Astrocyte (in vitro differentiated cells and primary cell): ENCODE results near the gene MPST. TPM values are rescaled to one million over a fixed set of nuclear protein-coding genes. Genes with fewer than 3 reads are reported as not detected.

Experiments
- DNase-seq: peaks from one replicate; pipeline ENCODE4 v3.0.0-alpha.2; 2010; ENCODE audit warnings: low read depth
- FAIRE-seq: peaks from 2 replicates; lab custom pipeline; 2011; peaks lifted over from hg19 to GRCh38; lab: Jason Lieb, UNC
- H2AFZ ChIP-seq: 2 replicates; pipeline ENCODE4 v1.6.0; 2012; ENCODE audit warnings: low read depth, low read length, inconsistent platforms
- H3K27ac ChIP-seq: 2 replicates; pipeline ENCODE4 v1.5.1; 2011; ENCODE audit warnings: low read depth, low read length, inconsistent platforms
- H3K27me3 ChIP-seq: 2 replicates; pipeline ENCODE4 v1.6.0; 2011; ENCODE audit warnings: low read length, inconsistent platforms; ENCODE audit not compliant: insufficient read depth
- H3K36me3 ChIP-seq: 2 replicates; pipeline ENCODE4 v1.5.1; 2011; ENCODE audit warnings: low read length, inconsistent platforms; ENCODE audit not compliant: insufficient read depth
- H3K4me1 ChIP-seq: 2 replicates; pipeline ENCODE4 v1.5.1; 2011; ENCODE audit warnings: low read length, inconsistent platforms; ENCODE audit not compliant: insufficient read depth
- H3K4me2 ChIP-seq: 2 replicates; pipeline ENCODE4 v1.6.0; 2012; ENCODE audit warnings: low read length, inconsistent platforms
- H3K4me3 ChIP-seq: 2 replicates; pipeline ENCODE4 v1.5.1; 2011; ENCODE audit warnings: low read depth, mild to moderate bottlenecking, low read length, inconsistent platforms; ENCODE audit not compliant: insufficient read depth
- H3K79me2 ChIP-seq: 2 replicates; pipeline ENCODE4 v1.6.0; 2012; ENCODE audit warnings: mild to moderate bottlenecking, low read length, inconsistent platforms; ENCODE audit not compliant: insufficient read depth
- H3K9ac ChIP-seq: 2 replicates; pipeline ENCODE4 v1.6.0; 2012; ENCODE audit warnings: mild to moderate bottlenecking, low read length, inconsistent platforms
- H3K9me3 ChIP-seq: 2 replicates; pipeline ENCODE4 v1.5.1; 2012; ENCODE audit warnings: low read depth, mild to moderate bottlenecking, low read length, inconsistent platforms; ENCODE audit not compliant: insufficient read depth
- H4K20me1 ChIP-seq: 2 replicates; pipeline ENCODE4 v1.6.0; 2012; ENCODE audit warnings: low read length, inconsistent platforms; ENCODE audit not compliant: insufficient read depth
- H3K27ac Mint-ChIP-seq: one replicate; pipeline ENCODE4 v1.8.0; 2021; ENCODE audit warnings: mild to moderate bottlenecking, mixed read lengths; ENCODE audit not compliant: unreplicated experiment
- H3K27me3 Mint-ChIP-seq: one replicate; pipeline ENCODE4 v1.8.0; 2021; ENCODE audit warnings: low read depth, mixed read lengths; ENCODE audit not compliant: unreplicated experiment
- H3K36me3 Mint-ChIP-seq: one replicate; pipeline ENCODE4 v1.8.0; 2021; ENCODE audit warnings: low read depth, mixed read lengths; ENCODE audit not compliant: unreplicated experiment
- H3K4me1 Mint-ChIP-seq: one replicate; pipeline ENCODE4 v1.8.0; 2021; ENCODE audit warnings: low read depth, mixed read lengths; ENCODE audit not compliant: unreplicated experiment
- H3K4me3 Mint-ChIP-seq: one replicate; pipeline ENCODE4 v1.8.0; 2021; ENCODE audit warnings: mild to moderate bottlenecking, moderate library complexity, mixed read lengths; ENCODE audit not compliant: unreplicated experiment
- H3K9me3 Mint-ChIP-seq: one replicate; pipeline ENCODE4 v1.8.0; 2021; ENCODE audit warnings: mild to moderate bottlenecking, mixed read lengths; ENCODE audit not compliant: unreplicated experiment
- EZH2 ChIP-seq: IDR thresholded peaks from 2 replicates; pipeline ENCODE4 v1.6.1; 2012; ENCODE audit warnings: mild to moderate bottlenecking, low read length, inconsistent platforms; ENCODE audit not compliant: insufficient read depth
- total RNA-seq: library from RNA; stranded (reverse); gene quantifications from 2 replicates; pipeline ENCODE4 v1.2.1, GENCODE V29; 2021
- TF ChIP-seq, protein P1 (sequence below): IDR thresholded peaks from 2 replicates; pipeline ENCODE4 v1.5.1; 2011; ENCODE audit warnings: low read depth, mild to moderate bottlenecking, inconsistent platforms, low read length, moderate library complexity; ENCODE audit not compliant: insufficient read depth

Gene MPST
- total RNA-seq, 1 donor from 2014 or later: 67.8 TPM

DNA sequence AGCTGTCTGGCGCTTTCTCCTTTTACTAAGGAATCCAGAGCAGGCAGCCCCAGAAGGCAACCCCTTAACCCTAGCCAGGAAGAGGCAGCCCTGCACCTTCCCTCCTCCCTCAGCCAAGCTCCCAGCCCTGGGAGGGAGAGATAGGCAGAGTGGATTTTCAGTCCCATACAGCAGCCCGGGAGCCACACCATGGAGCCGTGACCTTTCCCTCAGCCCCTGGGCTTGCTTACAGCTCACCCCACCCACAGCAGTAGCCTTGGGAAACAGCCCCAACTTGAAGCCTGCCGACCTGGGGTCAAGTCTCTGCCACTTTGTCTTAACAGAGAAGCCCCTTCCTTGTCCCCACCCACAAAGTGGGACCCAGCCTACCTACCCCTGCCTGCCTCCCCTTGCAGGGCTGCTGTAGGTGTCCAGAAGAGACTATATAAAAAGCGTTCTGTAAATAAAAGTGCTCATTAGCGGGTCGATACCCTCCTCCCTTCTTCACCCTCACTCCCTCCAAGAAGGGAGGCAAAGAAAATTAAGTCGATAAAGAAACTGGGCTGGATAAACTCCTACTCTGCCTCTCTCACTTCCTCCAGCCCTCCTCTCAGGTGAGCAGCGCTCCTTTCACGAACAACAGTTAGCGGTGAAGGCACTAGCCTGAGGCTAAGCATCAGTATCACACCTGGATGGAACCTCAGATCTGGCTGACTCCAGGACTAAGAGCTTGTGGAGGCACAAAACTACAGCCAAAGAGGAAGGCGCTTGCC is 4.5 kb upstream of the MPST start:
- FAIRE-seq: no peak
- H3K9me3 Mint-ChIP-seq: no peaks in the 10 kb centered on the region
- peaks cover 8% of the 10 kb centered on the region for H3K36me3 Mint-ChIP-seq
- Histone ChIP-seq H3K9me3 (no peaks in the 10 kb centered on the region), H3K27ac (no peak overlapping the region), H3K9ac (no peak overlapping the region), H2AFZ (no peak overlapping the region), H3K27me3 (no peaks in the 10 kb centered on the region), H3K36me3 (no peaks in the 10 kb centered on the region), H3K4me3 (no peak overlapping the region), H3K79me2 (peaks cover 18% of the 10 kb centered on the region), H3K4me2 (no peak overlapping the region), H4K20me1 (peaks cover 40% of the 10 kb centered on the region), H3K4me1 (peaks cover 5% of the 10 kb centered on the region)
- no peak overlapping the region for H3K4me3 Mint-ChIP-seq
- no peaks in the 10 kb centered on the region for H3K27me3 Mint-ChIP-seq
- peaks cover 8% of the 10 kb centered on the region for H3K4me1 Mint-ChIP-seq
- H3K27ac Mint-ChIP-seq: no peak overlapping the region
- no peak for DNase-seq
- TF ChIP-seq EZH2: no peak
- TF ChIP-seq, protein P1, sequence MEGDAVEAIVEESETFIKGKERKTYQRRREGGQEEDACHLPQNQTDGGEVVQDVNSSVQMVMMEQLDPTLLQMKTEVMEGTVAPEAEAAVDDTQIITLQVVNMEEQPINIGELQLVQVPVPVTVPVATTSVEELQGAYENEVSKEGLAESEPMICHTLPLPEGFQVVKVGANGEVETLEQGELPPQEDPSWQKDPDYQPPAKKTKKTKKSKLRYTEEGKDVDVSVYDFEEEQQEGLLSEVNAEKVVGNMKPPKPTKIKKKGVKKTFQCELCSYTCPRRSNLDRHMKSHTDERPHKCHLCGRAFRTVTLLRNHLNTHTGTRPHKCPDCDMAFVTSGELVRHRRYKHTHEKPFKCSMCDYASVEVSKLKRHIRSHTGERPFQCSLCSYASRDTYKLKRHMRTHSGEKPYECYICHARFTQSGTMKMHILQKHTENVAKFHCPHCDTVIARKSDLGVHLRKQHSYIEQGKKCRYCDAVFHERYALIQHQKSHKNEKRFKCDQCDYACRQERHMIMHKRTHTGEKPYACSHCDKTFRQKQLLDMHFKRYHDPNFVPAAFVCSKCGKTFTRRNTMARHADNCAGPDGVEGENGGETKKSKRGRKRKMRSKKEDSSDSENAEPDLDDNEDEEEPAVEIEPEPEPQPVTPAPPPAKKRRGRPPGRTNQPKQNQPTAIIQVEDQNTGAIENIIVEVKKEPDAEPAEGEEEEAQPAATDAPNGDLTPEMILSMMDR: no peak

GRCh38 chr22:37015587-37015878 is 4.0 kb upstream of the MPST start:
- Histone ChIP-seq H3K27me3 (no peaks in the 10 kb centered on the region), H4K20me1 (peaks cover 40% of the 10 kb centered on the region), H3K79me2 (peaks cover 24% of the 10 kb centered on the region), H3K9ac (no peak overlapping the region), H3K27ac (no peak overlapping the region), H2AFZ (no peak overlapping the region), H3K4me1 (peaks cover 9% of the 10 kb centered on the region), H3K9me3 (no peaks in the 10 kb centered on the region), H3K4me2 (no peak overlapping the region), H3K36me3 (no peaks in the 10 kb centered on the region), H3K4me3 (no peak overlapping the region)
- H3K36me3 Mint-ChIP-seq: peaks cover 8% of the 10 kb centered on the region
- H3K27me3 Mint-ChIP-seq: no peaks in the 10 kb centered on the region
- DNase-seq (no peak), FAIRE-seq (no peak)
- no peak overlapping the region for H3K27ac Mint-ChIP-seq
- H3K4me3 Mint-ChIP-seq: no peak overlapping the region
- peaks cover 8% of the 10 kb centered on the region for H3K4me1 Mint-ChIP-seq
- no peaks in the 10 kb centered on the region for H3K9me3 Mint-ChIP-seq
- TF ChIP-seq, protein P1: no peak
- no peak for TF ChIP-seq EZH2

GRCh38 chr22:37016134-37016910 is 3.2 kb upstream of the MPST start:
- DNase-seq (no peak), FAIRE-seq (no peak)
- H3K9me3 ChIP-seq: no peaks in the 10 kb centered on the region
- Mint-ChIP-seq H3K27me3 (no peaks in the 10 kb centered on the region), H3K36me3 (peaks cover 7% of the 10 kb centered on the region), H3K4me3 (no peak overlapping the region), H3K4me1 (peaks cover 8% of the 10 kb centered on the region), H3K27ac (no peak overlapping the region), H3K9me3 (no peaks in the 10 kb centered on the region)
- H2AFZ ChIP-seq: no peak overlapping the region
- no peak overlapping the region for H3K4me3 ChIP-seq
- TF ChIP-seq EZH2: no peak
- TF ChIP-seq, protein P1: no peak
- H3K79me2 ChIP-seq: peaks cover 28% of the 10 kb centered on the region
- H3K4me2 ChIP-seq: no peak overlapping the region
- H3K4me1 ChIP-seq: peaks cover 11% of the 10 kb centered on the region
- no peak overlapping the region for H3K27ac ChIP-seq
- no peaks in the 10 kb centered on the region for H3K36me3 ChIP-seq
- H3K27me3 ChIP-seq: no peaks in the 10 kb centered on the region
- H3K9ac ChIP-seq: no peak overlapping the region
- peaks cover 40% of the 10 kb centered on the region for H4K20me1 ChIP-seq
